Right atrium auricular region (tissue), 2 donors: ENCODE data around the gene RBMS1. TPM values are rescaled to one million over a fixed set of nuclear protein-coding genes. Genes with fewer than 3 reads are reported as not detected.

ENCODE experiments used
- DNase-seq: peaks from one replicate; pipeline ENCODE4 v3.0.0-alpha.2; 2019; ENCODE audit warnings: low spot score
- H3K27ac ChIP-seq, 2 donors: fragments of 200-600 bp; sonication (generic); 1 replicate in 1 of 2; 2 replicates in 1 of 2; pipeline ENCODE4 v1.5.1; 2016 to 2019
- H3K27me3 ChIP-seq, 2 donors: fragments of 200-600 bp; sonication (generic); one replicate each; pipeline versions ENCODE4 v1.5.1 to v1.6.0; 2017 to 2019
- H3K36me3 ChIP-seq: fragments of 200-600 bp; sonication (generic); one replicate; pipeline ENCODE4 v1.5.1; 2016
- H3K4me1 ChIP-seq, 2 donors: fragments of 200-600 bp; sonication (generic); one replicate each; pipeline versions ENCODE4 v1.5.1 to v1.6.0; 2017 to 2019
- H3K4me3 ChIP-seq, 2 donors: fragments of 200-600 bp; sonication (generic); 1 replicate in 1 of 2; 2 replicates in 1 of 2; pipeline ENCODE4 v1.5.1; 2017 to 2019; ENCODE audit warnings: mild to moderate bottlenecking in 1 of 2, moderate library complexity in 1 of 2
- H3K9me3 ChIP-seq, 2 donors: fragments of 200-600 bp; sonication (generic); one replicate each; pipeline ENCODE4 v1.5.1; 2019
- CTCF ChIP-seq, 2 donors: fragments of 200-600 bp; sonication (generic); IDR thresholded peaks; one replicate each; pipeline ENCODE4 v1.5.1; 2019; ENCODE audit warnings: antibody characterized with exemption in 2 of 2
- total RNA-seq, 2 donors: library from RNA; depleted of rRNA; stranded (reverse); fragments of >200 nt; gene quantifications; one replicate each; pipeline ENCODE4 v1.1.0, GENCODE V29; 2016

RBMS1 gene
- total RNA-seq, 2 donors from 2014 or later, result 52.3 to 57.0 TPM

- TF ChIP-seq CTCF (IDR thresholded peaks at IDR 0.05), result no peak
Observed at GRCh38 chr2:160502478-160502877, 8.9 kb upstream of the RBMS1 start.

GRCh38 chr2:160501370-160501769, 7.8 kb upstream of the RBMS1 start:
- Histone ChIP-seq H3K4me3 (no peak overlapping the region), H3K27me3 (no peaks in the 10 kb centered on the region), H3K4me1 (no peaks in the 10 kb centered on the region), H3K36me3 (no peaks in the 10 kb centered on the region), H3K27ac (no peak overlapping the region), H3K9me3 (no peaks in the 10 kb centered on the region)
- DNase-seq, result no peak
- no peak for TF ChIP-seq CTCF (IDR thresholded peaks at IDR 0.05)

More at GRCh38 chr2:160502478-160502877, 8.9 kb upstream of the RBMS1 start:
- Histone ChIP-seq H3K27me3 (no peaks in the 10 kb centered on the region), H3K27ac (no peak overlapping the region), H3K36me3 (no peaks in the 10 kb centered on the region), H3K4me1 (no peaks in the 10 kb centered on the region), H3K9me3 (no peaks in the 10 kb centered on the region), H3K4me3 (no peak overlapping the region)
- no peak for DNase-seq

DNA sequence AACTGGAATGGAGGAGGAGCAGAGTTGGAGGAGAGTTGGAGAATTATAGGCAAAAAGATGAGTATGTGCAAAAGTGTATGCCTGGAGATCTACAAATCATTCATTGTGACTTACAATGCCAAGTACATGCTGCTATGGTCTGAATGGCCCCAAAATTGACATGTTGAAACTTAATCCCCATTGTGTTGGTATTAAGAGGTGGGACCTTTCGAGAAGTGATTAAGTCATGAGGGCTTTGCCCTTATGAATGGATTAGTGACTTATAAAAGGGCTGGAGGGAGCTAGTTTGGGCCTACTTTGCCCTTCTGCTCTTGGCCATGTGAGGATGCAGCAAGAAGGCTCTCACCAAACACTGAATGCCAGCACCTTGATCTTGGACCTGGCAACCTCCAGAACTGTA, 6.3 kb upstream of the RBMS1 start:
- Histone ChIP-seq H3K27me3 (no peaks in the 10 kb centered on the region), H3K4me1 (no peaks in the 10 kb centered on the region), H3K36me3 (no peaks in the 10 kb centered on the region), H3K9me3 (no peaks in the 10 kb centered on the region), H3K27ac (no peak overlapping the region), H3K4me3 (no peak overlapping the region)
- TF ChIP-seq CTCF (IDR thresholded peaks at IDR 0.05), result no peak
- no peak for DNase-seq

GRCh38 chr2:160498137-160498536, 4.5 kb upstream of the RBMS1 start:
- H3K27ac ChIP-seq, result no peak overlapping the region
- no peaks in the 10 kb centered on the region for H3K36me3 ChIP-seq
- no peaks in the 10 kb centered on the region for H3K27me3 ChIP-seq
- H3K4me3 ChIP-seq, result no peak overlapping the region
- no peak for TF ChIP-seq CTCF (IDR thresholded peaks at IDR 0.05)
- H3K9me3 ChIP-seq, result no peaks in the 10 kb centered on the region
- DNase-seq, result no peak
- H3K4me1 ChIP-seq, result peaks cover 0 to 9% of the 10 kb centered on the region in 2 donors

DNA sequence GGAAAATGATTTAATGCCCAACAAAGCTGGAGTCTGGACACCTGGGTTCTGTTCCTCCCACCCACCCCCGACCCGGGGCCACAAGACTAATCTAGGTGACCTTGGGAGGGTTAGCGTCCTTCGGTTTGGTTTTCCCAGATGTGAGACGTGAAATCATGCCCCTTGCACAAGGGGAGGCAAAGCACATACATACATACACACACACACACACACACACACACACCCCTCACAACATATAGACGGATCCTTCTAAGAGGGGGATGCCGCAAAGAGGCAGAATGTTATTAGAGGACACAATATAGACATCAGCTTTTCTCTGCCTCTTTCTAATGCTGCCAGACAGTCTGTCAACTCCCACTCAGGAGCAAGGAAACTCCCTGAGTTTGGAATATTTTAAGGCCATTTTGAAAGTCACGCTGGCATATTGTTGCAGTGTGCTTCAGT, 616 bp upstream of the RBMS1 start:
- no peaks in the 10 kb centered on the region for H3K9me3 ChIP-seq
- H3K27me3 ChIP-seq, result no peaks in the 10 kb centered on the region
- H3K27ac ChIP-seq, result peak overlapping the region; percentile 96 to 98
- H3K36me3 ChIP-seq, result no peaks in the 10 kb centered on the region
- peak overlapping the region; percentile 73 to 92 for H3K4me3 ChIP-seq
- peaks cover 0 to 22% of the 10 kb centered on the region in 2 donors for H3K4me1 ChIP-seq
- DNase-seq, result no peak
- no peak for TF ChIP-seq CTCF (IDR thresholded peaks at IDR 0.05)
